H1 (cell line): ENCODE data around the gene TEAD2. TPM values are rescaled to one million over a fixed set of nuclear protein-coding genes. Genes with fewer than 3 reads are reported as not detected.

Source experiments
- CTCF ChIA-PET: fragments of 300-600 bp; sonication (Branson Sonifier 250); formaldehyde crosslinking; loops from one replicate; lab custom pipeline; 2021; ENCODE audit not compliant: partially characterized antibody; lab: Charles Lee
- POLR2A ChIA-PET: fragments of 300-600 bp; sonication (Branson Sonifier 250); formaldehyde crosslinking; loops from one replicate; lab custom pipeline; 2021; ENCODE audit warnings: inconsistent platforms; ENCODE audit not compliant: partially characterized antibody; lab: Charles Lee
- DNase-seq, 2 experiments: peaks; one replicate each; pipeline versions ENCODE4 v3.0.0 to v3.0.0-alpha.2; 2010 to 2022; ENCODE audit warnings: low spot score in 2 of 2, low read depth in 1 of 2, mixed read lengths in 1 of 2
- FAIRE-seq: peaks from 2 replicates; lab custom pipeline; 2011; peaks lifted over from hg19 to GRCh38; lab: Jason Lieb, UNC
- H2AFZ ChIP-seq: 2 replicates; pipeline ENCODE4 v1.8.1; 2012; ENCODE audit warnings: low read length, inconsistent platforms
- H2AK5ac ChIP-seq: 2 replicates; pipeline ENCODE4 v1.6.1; 2013; ENCODE audit warnings: low read depth, low read length
- H2BK120ac ChIP-seq: replicated peaks from 2 replicates; pipeline ENCODE3; 2013; ENCODE audit warnings: low read depth, low read length, inconsistent platforms
- H2BK12ac ChIP-seq: 2 replicates; pipeline ENCODE4 v1.6.1; 2013; ENCODE audit warnings: low read depth, low read length
- H2BK15ac ChIP-seq: 2 replicates; pipeline ENCODE4 v1.6.1; 2013; ENCODE audit warnings: low read length
- H2BK20ac ChIP-seq: 2 replicates; pipeline ENCODE4 v1.6.1; 2013; ENCODE audit warnings: low read length
- H2BK5ac ChIP-seq: 2 replicates; pipeline ENCODE4 v1.6.1; 2013; ENCODE audit warnings: low read depth, low read length
- H3K14ac ChIP-seq: 2 replicates; pipeline ENCODE4 v1.6.1; 2013; ENCODE audit warnings: inconsistent platforms; ENCODE audit not compliant: insufficient read length
- H3K18ac ChIP-seq: 2 replicates; pipeline ENCODE4 v1.6.1; 2013; ENCODE audit warnings: low read length; ENCODE audit errors: extremely low read depth
- H3K23ac ChIP-seq: 2 replicates; pipeline ENCODE4 v1.6.1; 2013; ENCODE audit warnings: inconsistent platforms; ENCODE audit not compliant: insufficient read length
- H3K23me2 ChIP-seq: 2 replicates; pipeline ENCODE4 v1.6.1; 2013; ENCODE audit warnings: low read depth, low read length
- H3K27ac ChIP-seq: 2 replicates; pipeline ENCODE4 v1.6.1; 2011; ENCODE audit warnings: low read depth, low read length, inconsistent platforms
- H3K27me3 ChIP-seq, 4 experiments: replicated peaks in 1 of 4; 1 replicate in 1 of 4; 2 replicates in 3 of 4; pipeline versions ENCODE4 v1.6.1 to v1.8.1; 2011 to 2013; ENCODE audit warnings: low read length in 3 of 4, mild to moderate bottlenecking in 3 of 4, inconsistent platforms in 2 of 4, mixed read lengths in 2 of 4, moderate library complexity in 1 of 4; ENCODE audit not compliant: control insufficient read depth in 3 of 4, insufficient read depth in 3 of 4; ENCODE audit errors: extremely low read depth in 1 of 4
- H3K36me3 ChIP-seq, 4 experiments: 2 replicates each; pipeline versions ENCODE4 v1.6.1 to v1.8.1; 2011 to 2013; ENCODE audit warnings: mild to moderate bottlenecking in 4 of 4, low read length in 3 of 4, moderate library complexity in 2 of 4, control low read depth in 1 of 4, inconsistent platforms in 1 of 4; ENCODE audit not compliant: insufficient read depth in 4 of 4, control insufficient read depth in 2 of 4
- H3K4ac ChIP-seq: replicated peaks from 2 replicates; pipeline ENCODE3; 2013; ENCODE audit warnings: low read length, low read depth, mixed read lengths, inconsistent platforms; ENCODE audit not compliant: insufficient read length
- H3K4me1 ChIP-seq, 4 experiments: replicated peaks in 1 of 4; 1 replicate in 1 of 4; 2 replicates in 3 of 4; pipeline versions ENCODE4 v1.6.1 to v1.8.1; 2011 to 2013; ENCODE audit warnings: low read length in 3 of 4, inconsistent platforms in 2 of 4, mixed read lengths in 1 of 4; ENCODE audit not compliant: insufficient read depth in 4 of 4, control insufficient read depth in 3 of 4
- H3K4me2 ChIP-seq, 2 experiments: 2 replicates each; pipeline versions ENCODE4 v1.6.1 to v1.8.1; 2011 to 2013; ENCODE audit warnings: low read depth in 2 of 2, low read length in 2 of 2, control low read depth in 1 of 2, inconsistent platforms in 1 of 2, mild to moderate bottlenecking in 1 of 2; ENCODE audit not compliant: insufficient read depth in 1 of 2
- H3K4me3 ChIP-seq, 4 experiments: fragments of 200-600, 300-600 bp in 1 of 4; sonication (generic), shearing (Covaris generic), sonication (Bioruptor Twin) in 1 of 4; 2 replicates each; pipeline versions ENCODE4 v1.5.1 to v1.8.1; 2011 to 2016; ENCODE audit warnings: low read length in 4 of 4, low read depth in 3 of 4, control low read depth in 2 of 4, inconsistent platforms in 2 of 4, mild to moderate bottlenecking in 2 of 4, mixed read lengths in 1 of 4, moderate library complexity in 1 of 4; ENCODE audit not compliant: insufficient read depth in 2 of 4; ENCODE audit errors: extremely low read depth in 1 of 4
- H3K56ac ChIP-seq: replicated peaks from 2 replicates; pipeline ENCODE3; 2013; ENCODE audit warnings: low read depth, mild to moderate bottlenecking, mixed read lengths, low read length, inconsistent platforms; ENCODE audit not compliant: insufficient read length
- H3K79me1 ChIP-seq: 2 replicates; pipeline ENCODE4 v1.6.1; 2013; ENCODE audit warnings: low read depth, low read length, control low read depth
- H3K79me2 ChIP-seq, 2 experiments: 2 replicates each; pipeline versions ENCODE4 v1.6.1 to v1.8.1; 2012 to 2013; ENCODE audit warnings: low read length in 2 of 2, mild to moderate bottlenecking in 2 of 2, inconsistent platforms in 1 of 2; ENCODE audit not compliant: insufficient read depth in 2 of 2, control insufficient read depth in 1 of 2
- H3K9ac ChIP-seq, 4 experiments: replicated peaks in 1 of 4; 1 replicate in 1 of 4; 2 replicates in 3 of 4; pipeline versions ENCODE4 v1.6.1 to v1.8.1; 2011 to 2013; ENCODE audit warnings: low read depth in 3 of 4, low read length in 3 of 4, control low read depth in 2 of 4, mild to moderate bottlenecking in 2 of 4, moderate library complexity in 2 of 4, inconsistent platforms in 1 of 4; ENCODE audit errors: extremely low read depth in 1 of 4
- H3K9me3 ChIP-seq, 2 experiments: 2 replicates each; pipeline versions ENCODE4 v1.6.1 to v1.8.1; 2012 to 2013; ENCODE audit warnings: mild to moderate bottlenecking in 2 of 2, moderate library complexity in 2 of 2, control low read depth in 1 of 2, inconsistent platforms in 1 of 2, low read depth in 1 of 2, low read length in 1 of 2, mixed read lengths in 1 of 2; ENCODE audit not compliant: insufficient read depth in 2 of 2
- H4K20me1 ChIP-seq, 2 experiments: replicated peaks in 1 of 2; 2 replicates each; pipeline versions ENCODE3 to v1.8.1; 2011 to 2013; ENCODE audit warnings: inconsistent platforms in 2 of 2, low read length in 2 of 2, mild to moderate bottlenecking in 1 of 2; ENCODE audit not compliant: insufficient read depth in 2 of 2, control insufficient read depth in 1 of 2
- H4K5ac ChIP-seq: 2 replicates; pipeline ENCODE4 v1.6.1; 2013; ENCODE audit warnings: low read length, low read depth, mixed read lengths, inconsistent platforms; ENCODE audit not compliant: insufficient read length
- H4K8ac ChIP-seq: 2 replicates; pipeline ENCODE4 v1.8.0; 2013; ENCODE audit warnings: mild to moderate bottlenecking, moderate library complexity, low read length, inconsistent platforms; ENCODE audit not compliant: insufficient read depth; ENCODE audit errors: extremely low read depth
- H4K91ac ChIP-seq: replicated peaks from 2 replicates; pipeline ENCODE3; 2013; ENCODE audit warnings: low read length, mixed read lengths, inconsistent platforms; ENCODE audit not compliant: insufficient read length
- TAF7 ChIP-seq: optimal IDR thresholded peaks from 2 replicates; pipeline ENCODE3; 2011; ENCODE audit warnings: low read depth, mild to moderate bottlenecking, inconsistent platforms, low read length, moderate library complexity, borderline replicate concordance
- polyA plus RNA-seq, 7 experiments: library from polyadenylated mRNA; depleted of rRNA in 3 of 7; stranded (reverse) in 5 of 7; unstranded in 2 of 7; fragments of >200 nt in 5 of 7; fragments of 200-250 nt in 2 of 7; gene quantifications; 1 replicate in 5 of 7; 2 replicates in 1 of 7; 4 replicates in 1 of 7; pipeline versions ENCODE4 v1.2.1 to v1.2.3, GENCODE V29; 2011 to 2013; ENCODE audit warnings: missing spikeins in 2 of 7, mixed read lengths in 2 of 7
- total RNA-seq: library from RNA; stranded (reverse); fragmentation: NEBNext Ultra II Directional; extraction: Animal tissue kit (Norgen Biotek cat#: 25700); gene quantifications from 2 replicates; pipeline ENCODE4 v1.2.1, GENCODE V29; 2021

The TEAD2 gene
- total and polyA plus RNA-seq, 2 of the 8 experiments (the other 6 are each of a cell fraction or from before 2014, with no cell fraction given), result 87.6 to 146 TPM

DNA sequence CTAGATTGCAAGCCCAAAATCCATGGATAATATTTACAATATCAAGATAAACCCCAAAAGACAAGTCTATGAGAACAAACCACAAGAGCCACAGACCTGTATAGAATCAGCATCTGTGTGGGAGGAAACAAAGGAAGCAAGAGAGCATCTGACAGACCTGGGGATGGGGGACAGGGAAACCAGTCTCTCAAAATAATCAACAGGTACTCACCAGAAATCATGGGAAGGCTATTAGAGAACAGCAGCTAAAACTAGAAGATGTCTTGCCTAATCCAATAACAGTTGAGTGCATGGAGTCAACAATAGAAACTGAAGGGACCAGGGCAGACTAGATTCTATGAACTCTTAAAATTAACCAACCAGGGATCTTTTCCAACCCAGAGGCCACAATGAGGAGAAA lies 45.9 kb downstream of the TEAD2 start:
- ChIA-PET CTCF (interaction anchor here (0.6 to 3.3 kb wide), 5 partner anchors 12 to 257 kb away, joined by 3 to 14 read pairs (median 4); no protein-coding TSS in a partner anchor), POLR2A (interaction anchor here (1.1 kb wide), 1 partner anchor 21 kb away, joined by 3 read pairs; no protein-coding TSS in a partner anchor)
- no peak overlapping the region for H3K14ac ChIP-seq
- H2BK120ac ChIP-seq, result no peak overlapping the region
- no peak overlapping the region for H3K23ac ChIP-seq
- no peak overlapping the region for H3K4ac ChIP-seq
- no peaks in the 10 kb centered on the region for H3K79me1 ChIP-seq
- H2BK12ac ChIP-seq, result no peak overlapping the region
- H3K27me3 ChIP-seq, result no peaks in the 10 kb centered on the region
- no peak for TF ChIP-seq TAF7
- no peak overlapping the region for H3K4me3 ChIP-seq
- H4K8ac ChIP-seq, result no peak overlapping the region
- H3K23me2 ChIP-seq, result no peaks in the 10 kb centered on the region
- H3K9me3 ChIP-seq, result peaks cover 0 to 9% of the 10 kb centered on the region in 2 experiments; a peak in 1 of 4 replicates
- no peak overlapping the region for H2AFZ ChIP-seq
- H2AK5ac ChIP-seq, result no peak overlapping the region
- H4K5ac ChIP-seq, result no peak overlapping the region
- H3K36me3 ChIP-seq, result no peaks in the 10 kb centered on the region
- no peak overlapping the region for H2BK20ac ChIP-seq
- H3K18ac ChIP-seq, result no peak overlapping the region
- no peaks in the 10 kb centered on the region for H3K79me2 ChIP-seq
- FAIRE-seq (no peak), DNase-seq (no peak)
- no peaks in the 10 kb centered on the region for H4K20me1 ChIP-seq
- H3K4me2 ChIP-seq, result no peak overlapping the region
- no peaks in the 10 kb centered on the region for H3K4me1 ChIP-seq
- H3K56ac ChIP-seq, result no peak overlapping the region
- no peak overlapping the region for H2BK5ac ChIP-seq
- no peak overlapping the region for H4K91ac ChIP-seq
- H3K9ac ChIP-seq, result no peak overlapping the region
- no peak overlapping the region for H2BK15ac ChIP-seq
- H3K27ac ChIP-seq, result no peak overlapping the region
